ENCODE measurements around the gene SF1. TPM values are rescaled to one million over a fixed set of nuclear protein-coding genes. Genes with fewer than 3 reads are reported as not detected.

SF1 gene
- total RNA-seq, 1 experiment from 2014 or later: 83.7 TPM

DNA sequence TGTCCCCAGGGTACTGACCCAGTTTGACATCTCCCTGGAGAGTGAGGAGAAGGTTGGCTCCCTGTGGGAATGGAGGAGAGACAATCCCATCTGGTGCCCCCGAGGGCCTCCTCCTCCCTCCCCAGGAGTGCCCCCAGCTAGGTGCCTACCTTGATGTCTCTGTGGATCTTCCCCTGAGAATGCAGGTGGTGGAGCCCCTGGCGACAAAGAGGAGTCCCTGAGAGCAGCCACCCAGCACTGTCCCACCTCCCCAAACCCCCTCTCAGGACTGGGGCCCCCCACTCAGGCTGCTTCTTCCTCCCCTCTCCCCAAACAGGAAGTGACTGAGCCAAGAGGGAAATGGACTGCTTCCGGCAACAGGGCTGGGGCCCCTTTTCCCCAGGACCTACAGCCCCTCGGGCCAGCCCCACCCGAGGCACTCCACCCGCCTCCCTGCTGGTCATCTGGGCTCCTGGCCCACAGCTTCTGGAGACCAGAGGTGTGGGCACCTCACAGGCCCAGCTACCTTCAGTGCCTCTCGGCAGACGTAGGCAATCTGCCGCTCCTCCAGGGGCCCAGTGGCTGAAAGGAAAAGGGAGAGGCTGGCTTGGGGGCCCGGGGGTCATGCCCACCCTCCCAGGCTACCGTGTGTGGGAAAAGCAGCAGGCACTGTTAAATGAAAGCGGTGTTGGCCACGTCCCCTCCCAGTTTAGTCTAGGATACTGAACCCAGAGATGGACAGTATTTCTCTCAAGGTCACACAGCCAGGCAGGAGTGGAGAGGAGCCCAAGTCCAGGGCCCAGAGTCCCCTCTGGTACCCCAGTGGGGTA, 23.4 kb upstream of the SF1 start:
- DNase-seq (ENCODE audit: low read depth): no peak

DNA sequence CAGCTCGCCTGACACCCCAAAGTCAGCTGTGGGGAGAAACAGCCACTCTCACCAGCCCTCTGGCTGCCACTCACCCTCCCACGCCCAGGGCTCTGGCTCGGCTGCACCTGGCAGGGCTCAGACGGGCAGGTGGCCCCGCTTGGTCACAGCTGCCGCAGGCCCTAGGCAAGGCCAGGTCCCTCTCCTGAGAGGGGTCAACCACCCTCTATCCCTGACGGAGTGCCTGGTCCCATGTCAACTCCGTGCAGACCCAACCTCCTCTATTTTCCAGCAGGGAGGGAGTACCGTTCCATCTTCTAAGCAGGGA, 22.8 kb upstream of the SF1 start:
- no peak for DNase-seq (ENCODE audit: low read depth)

DNA sequence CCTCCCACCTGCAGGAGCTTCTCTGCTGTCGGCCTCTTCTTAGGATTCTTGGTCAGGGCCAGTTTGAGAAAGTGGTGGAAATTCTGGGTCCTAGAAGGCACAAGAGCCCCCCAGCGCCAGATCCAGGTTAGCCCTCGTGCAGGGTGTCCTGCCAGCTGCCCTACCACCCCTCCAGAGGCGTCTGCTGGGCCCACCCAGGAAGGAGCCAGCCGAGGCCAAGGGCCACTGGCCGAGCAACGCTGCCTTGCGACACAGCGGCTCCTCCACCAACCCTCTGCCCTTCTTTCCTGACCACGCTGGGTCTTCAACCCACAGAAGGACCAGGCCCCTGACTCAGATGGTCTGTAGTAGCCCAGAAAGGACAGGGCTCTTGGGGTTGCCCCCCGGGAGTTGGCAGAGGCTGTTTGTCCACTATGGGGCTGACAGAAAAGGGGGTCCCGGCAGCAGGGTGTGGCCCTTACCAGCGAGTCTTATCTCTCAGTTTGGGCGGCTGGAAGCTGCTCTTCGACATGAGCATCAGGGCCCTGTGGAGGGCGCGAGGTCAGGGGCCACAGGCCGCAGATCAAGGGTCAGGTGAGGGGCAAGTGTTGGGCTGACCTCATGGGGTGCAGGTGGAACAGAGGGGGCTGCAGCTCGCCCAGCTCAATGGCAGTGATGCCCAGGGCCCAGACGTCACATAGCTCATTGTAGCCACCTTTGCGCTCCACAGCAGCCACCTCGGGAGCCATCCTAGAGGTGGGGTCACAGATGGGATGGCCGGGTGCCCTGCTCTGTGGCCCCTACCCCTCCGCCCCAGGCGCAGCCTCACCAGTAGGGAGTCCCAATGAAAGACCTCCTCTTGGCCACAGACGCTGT, 22.2 kb upstream of the SF1 start:
- DNase-seq (ENCODE audit: low read depth): no peak

DNA sequence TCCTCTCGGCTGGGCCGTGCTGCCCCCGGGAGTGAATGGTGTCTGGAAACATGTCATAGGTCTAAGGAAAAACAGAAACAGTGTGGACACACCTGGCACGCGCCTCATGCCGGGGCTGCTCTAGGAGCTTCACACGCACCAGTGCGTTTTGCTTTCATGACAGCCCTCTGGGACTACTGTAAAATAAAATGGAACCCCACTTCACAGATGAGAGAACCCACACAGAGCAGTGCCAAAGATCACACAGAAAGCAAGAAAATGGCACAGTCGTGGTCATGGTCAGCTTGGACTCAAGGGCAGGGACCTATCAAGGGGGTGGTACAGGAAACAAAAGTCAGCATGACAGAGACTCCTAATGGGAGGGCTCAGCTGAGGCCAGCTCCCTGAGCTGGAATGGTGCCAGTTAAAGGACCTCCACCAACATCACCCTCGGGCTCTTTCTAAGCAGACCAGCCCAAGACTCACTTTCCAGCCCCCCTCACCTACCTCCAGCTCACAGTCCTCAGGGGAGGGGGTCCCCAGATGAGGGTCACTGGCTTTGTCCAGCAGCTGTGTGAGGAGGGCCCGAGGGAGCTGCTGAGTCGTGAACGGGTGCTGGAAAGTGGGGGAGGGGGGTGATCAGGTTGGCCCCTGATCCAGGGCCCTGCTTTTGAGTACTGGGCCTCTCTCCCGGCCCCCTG, 21.4 kb upstream of the SF1 start:
- peak; percentile 14 for DNase-seq (ENCODE audit: low read depth)

DNA sequence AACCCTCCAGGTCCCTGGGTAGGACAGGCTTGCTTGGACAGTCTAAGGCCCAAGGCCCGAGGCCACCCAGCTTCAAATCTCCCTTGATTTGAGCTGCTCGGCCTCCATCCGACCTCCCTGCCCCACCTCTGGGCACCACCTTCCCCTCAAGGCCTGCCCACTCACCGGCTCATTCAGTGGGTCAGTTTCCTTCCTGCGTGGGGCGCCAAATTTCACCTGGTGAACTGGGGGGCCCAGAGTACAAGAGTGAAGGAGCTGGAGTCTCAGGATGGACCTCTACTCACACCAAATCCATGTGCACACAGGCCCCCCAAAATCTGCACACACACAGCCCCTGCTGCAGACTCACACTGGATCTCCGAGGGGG, 20.9 kb upstream of the SF1 start:
- DNase-seq (ENCODE audit: low read depth): no peak

DNA sequence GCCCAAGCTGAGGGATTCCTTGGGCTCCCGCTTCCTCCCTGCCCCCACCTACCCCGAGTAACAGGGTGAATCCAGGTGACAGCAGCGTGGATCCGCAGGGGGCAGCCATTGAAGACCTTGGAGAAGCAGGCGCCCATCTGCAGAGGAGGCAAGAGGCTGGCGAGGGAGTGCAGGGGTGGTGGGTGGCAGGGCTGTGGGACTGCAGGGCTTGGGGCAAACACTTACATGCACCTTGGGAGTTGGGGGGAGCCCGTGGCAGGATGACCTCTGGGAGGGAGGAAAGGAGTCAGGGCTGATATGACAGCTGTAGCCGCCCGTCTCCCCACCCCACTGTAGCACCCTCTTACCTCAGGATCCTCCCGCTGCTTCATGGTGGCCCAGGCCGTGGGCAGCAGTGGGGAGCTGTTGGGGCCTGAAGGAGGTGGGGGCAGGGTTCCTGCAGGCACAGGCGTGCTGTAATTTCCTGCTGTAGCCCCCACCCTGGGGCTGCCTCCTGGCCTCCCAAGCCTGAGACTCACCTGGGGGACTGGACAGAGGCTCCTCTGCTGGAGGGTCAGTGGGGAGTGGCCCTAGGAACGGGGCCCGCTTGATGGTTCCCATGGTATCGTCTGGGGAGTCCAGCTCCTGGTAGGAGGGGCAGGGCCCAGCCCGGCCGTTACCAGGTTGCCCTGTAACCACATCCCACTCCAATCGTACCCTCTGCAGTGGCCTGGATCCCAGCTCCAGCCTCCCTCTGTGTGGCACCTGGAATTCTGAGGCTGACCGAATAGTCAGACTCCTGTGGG, 18.6 kb upstream of the SF1 start:
- no peak for DNase-seq (ENCODE audit: low read depth)

DNA sequence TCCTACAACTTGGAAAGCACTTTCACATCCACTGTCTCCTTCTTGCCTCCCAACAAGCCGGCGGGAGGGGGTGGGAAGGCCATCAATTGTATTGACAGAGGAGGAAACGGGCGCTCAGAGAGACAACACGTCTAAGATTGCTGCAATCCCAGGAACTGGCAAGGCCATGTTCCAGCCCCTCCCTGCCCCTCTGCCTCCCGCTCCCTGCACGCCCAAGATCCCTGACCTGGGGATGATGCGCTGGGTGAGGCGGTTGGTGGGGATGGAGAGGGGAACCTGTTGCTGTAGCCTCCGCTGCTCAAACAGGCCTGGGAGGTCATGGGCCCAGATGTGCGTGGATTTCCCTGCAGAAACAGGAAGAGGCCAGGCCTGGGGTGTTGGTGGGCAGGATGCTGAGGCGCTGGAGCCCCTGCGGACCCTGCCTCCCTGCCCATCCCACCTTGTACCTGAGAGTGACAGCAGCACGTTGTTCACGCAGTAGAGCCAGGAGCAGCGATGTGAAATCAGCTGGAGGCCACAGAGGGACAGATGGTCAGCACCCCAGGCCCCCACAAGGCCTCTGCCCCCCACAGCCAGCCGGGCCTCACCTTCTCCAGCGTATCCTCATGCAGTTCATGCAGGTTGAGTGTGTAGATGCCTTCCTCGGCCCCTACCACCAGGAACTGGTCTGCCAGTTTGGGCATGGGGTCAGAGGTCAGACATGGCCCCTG, 17.9 kb upstream of the SF1 start:
- no peak for DNase-seq (ENCODE audit: low read depth)

DNA sequence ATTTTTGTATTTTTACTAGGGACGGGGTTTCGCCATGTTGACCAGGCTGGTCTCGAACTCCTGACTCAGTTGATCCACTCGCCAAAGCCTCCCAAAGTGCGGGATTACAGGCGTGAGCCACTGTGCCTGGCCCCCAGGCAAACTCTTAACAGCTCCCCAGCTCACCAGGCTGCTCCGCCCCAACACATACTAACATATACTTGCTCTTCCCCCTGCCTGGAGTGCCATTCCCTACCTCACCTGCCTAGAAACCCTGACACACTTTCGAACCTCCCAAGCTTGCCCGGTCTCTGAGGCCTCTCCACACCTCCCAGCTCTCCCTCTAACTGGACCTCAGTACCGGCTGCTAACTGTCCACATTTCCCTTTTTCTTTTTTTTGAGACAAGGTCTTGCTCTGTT, 16.2 kb upstream of the SF1 start:
- no peak for DNase-seq (ENCODE audit: low read depth)

DNA sequence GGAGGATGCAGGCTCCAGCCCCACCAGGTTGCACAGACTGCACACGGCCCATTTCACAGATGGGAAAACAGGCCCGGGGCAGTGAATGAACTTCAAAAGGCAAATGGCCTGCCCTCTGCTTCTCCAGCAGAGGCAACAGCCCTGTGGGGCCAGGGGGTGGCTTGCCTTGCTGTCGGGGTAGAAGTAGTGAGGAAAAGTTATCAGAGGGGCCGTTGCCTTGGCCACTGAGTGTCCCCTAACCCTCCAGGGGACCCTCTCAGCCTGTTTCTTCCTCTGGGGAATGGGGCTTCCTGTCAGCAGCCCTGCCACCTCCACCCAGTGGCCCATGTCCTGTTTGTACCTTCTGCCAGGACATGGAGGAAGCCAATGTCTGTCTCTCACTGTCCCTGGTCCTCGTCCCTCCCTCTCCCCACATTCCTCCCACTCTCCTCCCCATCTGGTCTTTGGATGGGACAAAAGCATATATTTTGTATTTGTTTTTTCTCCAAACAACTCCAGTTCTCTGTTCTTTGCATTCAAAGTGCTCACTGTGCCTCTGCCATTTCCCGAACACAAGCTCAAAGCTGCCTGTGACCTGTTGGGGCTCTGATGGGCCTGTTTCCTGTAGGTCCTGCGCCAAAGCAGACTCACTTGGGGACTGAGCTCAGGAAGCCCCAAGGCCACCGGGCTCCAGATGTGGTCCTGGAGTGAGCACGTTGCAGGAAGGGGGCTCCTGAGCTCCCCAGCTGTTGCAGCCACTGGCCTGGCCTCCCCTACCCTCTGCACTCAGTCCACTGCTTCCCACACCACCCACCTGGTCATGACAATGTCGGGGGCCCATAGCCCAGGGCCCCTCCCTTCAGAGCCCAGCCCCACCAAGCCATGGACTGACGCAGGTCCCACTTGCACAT, 15.2 kb upstream of the SF1 start:
- DNase-seq (ENCODE audit: low read depth): no peak

DNA sequence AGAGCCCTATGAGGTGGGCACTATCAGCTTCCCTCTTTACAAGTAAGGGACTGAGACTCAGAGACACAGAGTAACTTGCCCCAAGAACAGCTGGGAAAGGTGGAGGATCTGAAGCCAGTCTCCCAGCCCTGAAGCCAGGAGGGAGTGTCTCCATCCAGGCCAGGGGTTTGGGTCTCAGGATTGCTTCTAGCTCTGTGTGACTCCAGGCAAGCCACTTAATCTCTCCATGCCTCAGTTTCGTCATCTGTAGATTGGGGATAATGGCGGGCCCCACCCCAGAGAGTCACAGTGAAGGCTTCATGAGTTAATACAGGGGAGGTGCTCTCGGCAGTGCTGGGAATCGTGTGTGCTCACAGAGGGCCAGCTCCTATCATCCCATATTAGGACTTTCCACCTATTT, 14.1 kb upstream of the SF1 start:
- no peak for DNase-seq (ENCODE audit: low read depth)

DNA sequence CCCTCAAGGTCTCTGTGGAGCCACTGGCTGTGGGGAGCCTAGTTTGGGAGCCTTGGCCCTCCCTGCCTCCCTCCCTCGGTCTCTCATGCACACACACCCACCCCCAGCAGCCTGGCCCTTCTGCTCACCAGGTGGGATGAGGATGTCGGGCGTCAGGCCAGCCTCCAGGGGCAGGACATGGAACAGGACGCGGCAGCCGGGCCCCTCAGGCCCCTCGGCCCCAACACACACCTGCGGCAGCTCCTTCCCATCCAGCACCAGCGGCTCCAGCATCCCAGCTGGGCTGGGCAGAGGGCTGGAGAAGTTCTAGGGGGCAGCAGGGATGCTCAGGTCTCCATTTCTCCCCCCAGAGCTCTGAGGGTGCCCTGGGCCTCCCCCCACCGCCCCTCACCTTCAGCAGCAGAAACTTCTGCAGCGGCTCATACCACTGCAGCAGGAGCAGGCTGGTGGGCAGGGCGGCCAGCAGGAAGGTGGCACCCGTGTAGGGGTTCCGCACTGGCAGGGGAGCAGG, 13.5 kb upstream of the SF1 start:
- DNase-seq (ENCODE audit: low read depth): no peak

DNA sequence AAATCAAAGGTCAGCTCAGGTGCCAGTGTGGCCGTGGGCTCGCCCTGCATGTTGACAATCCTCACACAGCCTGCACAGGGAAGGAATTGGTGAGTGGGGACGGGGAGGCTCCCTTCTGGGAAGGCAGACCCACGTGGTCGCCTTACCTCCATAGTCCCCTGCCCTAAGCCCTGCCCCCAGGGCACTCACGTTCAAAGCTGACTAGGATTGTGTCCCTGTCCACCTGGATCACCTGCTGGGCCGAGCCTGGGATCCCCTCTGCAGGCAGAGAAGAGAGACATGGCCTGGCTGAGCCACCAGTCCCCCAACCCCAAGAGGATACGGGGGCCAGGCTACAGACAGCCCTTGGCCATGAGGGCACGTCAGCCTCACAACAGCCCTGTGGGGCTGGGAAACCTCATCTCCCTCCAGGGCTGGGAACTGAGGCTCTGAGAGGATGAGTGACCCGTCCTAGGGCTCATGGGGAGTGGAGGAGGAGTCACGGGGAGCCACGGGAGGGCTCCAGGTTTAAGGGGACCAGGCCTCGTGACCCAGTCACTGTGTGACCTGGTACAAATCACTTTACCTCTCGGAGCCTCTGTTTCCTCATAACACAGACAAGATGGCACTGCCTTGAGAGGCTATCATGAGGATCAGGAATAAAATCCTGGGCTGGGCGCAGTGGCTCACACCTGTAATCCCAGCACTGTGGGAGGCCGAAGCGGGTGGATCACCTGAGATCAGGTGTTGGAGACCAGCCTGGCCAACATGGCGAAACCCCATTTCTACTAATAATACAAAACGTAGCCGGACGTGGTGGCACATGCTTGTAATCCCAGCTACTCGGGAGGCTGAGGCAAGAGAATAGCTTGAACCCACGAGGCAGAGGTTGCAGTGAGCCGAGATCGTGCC, 12.1 kb upstream of the SF1 start:
- DNase-seq (ENCODE audit: low read depth): no peak

DNA sequence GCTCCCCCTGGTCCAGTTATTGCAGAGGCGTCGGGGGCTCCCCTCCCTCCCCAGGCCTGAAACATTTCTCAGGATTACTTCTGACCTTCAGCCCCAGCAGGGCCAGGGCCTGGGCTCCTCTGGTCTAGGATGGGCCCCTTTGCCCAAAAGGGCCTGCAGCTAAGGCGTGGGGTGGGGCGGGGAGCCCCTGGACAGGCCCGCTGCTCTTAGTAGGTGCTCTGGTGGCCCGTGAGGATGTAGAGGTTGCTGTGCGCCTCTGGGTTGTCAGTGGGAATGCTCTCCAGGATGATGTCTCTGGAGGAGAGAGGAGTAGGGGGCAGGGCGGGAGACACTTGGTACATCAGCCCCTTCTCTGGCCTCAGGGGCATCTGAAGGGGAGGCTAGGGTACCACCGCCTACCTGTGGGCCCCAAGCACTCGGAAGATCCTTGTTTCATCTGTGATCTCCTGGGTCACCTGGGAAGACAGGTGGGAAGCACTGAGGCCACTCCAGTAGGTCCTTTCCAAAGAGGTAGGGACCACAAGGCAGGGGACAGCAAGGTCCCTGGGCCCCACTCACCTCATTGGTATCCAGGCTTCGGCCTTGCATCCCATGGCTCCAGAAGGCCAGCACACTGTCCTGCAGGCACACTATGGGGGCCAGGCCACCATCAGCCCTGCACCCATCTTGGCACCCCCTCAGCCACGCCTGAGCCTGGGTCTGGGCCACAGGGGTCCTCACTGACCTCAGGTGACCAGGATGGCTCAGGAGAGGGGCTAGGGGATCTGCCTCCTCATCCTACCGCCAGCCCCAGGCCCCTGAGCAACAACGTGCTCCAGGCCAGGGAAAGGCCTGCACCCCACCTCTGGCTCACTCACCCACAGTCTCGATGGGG, 11.2 kb upstream of the SF1 start:
- DNase-seq (ENCODE audit: low read depth): no peak

DNA sequence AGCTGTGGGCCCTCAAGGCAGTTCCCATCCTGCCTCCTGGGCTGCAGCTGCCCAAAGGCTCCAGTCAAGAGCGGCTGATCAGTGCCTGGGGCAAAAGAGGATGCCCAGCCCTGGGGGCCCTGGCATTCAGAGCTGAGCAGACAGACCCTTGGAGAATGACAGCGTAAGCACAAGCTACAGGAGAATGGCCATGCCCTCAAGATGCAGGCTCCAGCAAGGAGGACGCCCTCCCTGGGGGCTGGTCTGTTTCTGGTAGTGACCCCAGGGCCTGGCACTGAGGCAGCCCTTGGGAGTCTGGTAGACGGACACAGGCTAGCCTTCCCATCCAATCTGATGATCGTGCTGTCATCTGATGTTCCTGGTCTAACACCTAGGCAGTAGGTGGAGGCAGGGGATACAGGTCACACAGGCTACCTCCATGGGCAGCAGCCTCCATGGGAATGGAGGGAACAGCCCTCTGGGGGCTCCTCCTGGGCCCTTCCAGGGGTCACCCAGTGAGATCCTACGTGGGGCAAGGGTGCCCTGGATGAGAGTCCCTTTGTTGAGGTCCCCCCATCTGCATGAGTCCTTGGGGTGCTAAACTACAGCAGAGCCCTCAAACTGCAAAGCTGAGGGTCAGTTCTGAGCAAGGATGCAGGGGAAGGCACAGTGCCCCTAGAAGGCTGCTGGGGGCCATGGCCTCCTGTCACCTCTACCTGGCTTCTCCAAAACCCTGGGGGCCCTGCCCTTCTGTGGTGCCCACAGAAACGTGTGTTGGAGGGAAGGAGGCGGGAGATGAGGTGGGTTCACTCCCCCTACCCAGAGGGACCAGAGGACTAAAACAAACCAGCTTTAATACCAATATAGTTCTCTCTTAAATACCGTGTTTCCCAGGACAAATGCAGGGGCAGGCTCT, 10.2 kb upstream of the SF1 start:
- no peak for DNase-seq (ENCODE audit: low read depth)

DNA sequence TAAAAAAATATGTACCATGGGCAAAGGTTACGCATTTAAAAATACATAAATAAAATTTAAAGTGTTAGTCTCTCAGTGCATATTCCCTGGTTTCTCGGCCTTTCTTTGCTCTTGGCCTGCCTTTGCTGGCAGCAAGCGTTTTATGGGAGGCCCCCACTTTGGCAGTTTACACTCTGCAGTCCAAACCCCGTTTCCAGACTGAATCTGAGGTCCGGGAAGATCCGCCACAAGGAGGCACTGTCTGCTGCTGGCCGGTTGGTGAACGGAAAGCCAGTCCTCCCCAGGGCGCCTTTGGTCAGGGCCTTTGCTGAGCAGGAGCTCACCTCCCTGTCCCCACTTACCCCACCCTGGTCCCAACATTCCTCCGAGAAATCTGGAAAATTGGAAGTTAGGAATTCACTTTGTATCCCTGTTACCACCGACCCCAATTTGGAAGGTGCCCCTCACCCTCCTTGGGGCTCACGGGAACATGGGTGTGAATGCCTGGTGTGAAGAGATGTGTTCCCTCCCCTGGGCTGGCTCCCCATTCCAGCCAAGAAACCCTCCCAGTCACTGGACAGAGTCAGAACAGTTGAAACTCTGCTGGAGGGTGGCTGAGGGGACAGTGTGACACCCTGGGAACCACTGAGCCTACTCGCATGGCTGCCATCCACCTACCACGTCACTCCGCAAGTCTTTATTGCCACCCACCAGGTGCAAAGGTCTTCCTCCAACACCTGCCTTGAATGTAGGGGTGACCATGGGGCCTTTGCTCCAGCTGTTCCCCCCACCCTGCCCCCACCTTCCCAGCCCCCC, 9.4 kb upstream of the SF1 start:
- DNase-seq (ENCODE audit: low read depth): peak; percentile 27

DNA sequence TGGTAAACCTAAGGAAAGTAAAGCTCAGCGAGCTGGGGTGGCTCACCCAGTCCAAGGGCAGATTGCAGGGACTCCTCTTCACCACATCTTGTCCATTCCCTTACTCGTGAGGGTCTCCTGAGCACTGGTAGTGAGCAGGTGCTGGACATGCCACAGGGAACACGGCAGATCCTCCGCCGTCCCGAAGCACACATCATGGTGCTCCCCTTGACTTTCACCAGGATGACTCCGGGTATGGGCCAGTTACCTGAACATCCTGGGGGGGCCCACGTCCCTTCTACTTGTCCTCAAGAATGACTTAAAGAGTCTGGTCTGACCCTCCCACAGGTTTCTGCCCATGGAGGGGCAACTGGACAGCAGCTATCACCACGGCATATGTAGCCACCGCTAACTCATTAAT, 8.0 kb upstream of the SF1 start:
- no peak for DNase-seq (ENCODE audit: low read depth)

All from M059J (cell line).